Body of pancreas (tissue), 4 donors: ENCODE measurements around the gene UST.

Source experiments
- CTCF ChIP-seq, 7 experiments: fragments of 450-650 bp in 4 of 7; fragments of 200-600 bp in 3 of 7; sonication (generic) in 3 of 7; IDR thresholded peaks; one replicate each; pipeline ENCODE4 v1.5.1; 2016 to 2019; ENCODE audit warnings: antibody characterized with exemption in 7 of 7
- POLR2A ChIP-seq, 3 donors: fragments of 450-650 bp; IDR thresholded peaks; one replicate each; pipeline ENCODE4 v1.6.1; 2016; ENCODE audit warnings: antibody characterized with exemption in 3 of 3, mild to moderate bottlenecking in 2 of 3

- TF ChIP-seq POLR2A (IDR thresholded peaks at IDR 0.05) (no peak), CTCF (IDR thresholded peaks at IDR 0.05) (no peak)
These were observed 273.5 kb downstream of the UST start for GRCh38 chr6:149020319-149020718.
